HG03571 (cell line): Measurements from ENCODE around the gene SLC35E1.

Experiments used
- ATAC-seq: cut with Tn5 transposase; IDR thresholded peaks from one replicate; pipeline ENCODE4 v1.9.1; 2021; ENCODE audit not compliant: unreplicated experiment

SLC35E1 gene

DNA sequence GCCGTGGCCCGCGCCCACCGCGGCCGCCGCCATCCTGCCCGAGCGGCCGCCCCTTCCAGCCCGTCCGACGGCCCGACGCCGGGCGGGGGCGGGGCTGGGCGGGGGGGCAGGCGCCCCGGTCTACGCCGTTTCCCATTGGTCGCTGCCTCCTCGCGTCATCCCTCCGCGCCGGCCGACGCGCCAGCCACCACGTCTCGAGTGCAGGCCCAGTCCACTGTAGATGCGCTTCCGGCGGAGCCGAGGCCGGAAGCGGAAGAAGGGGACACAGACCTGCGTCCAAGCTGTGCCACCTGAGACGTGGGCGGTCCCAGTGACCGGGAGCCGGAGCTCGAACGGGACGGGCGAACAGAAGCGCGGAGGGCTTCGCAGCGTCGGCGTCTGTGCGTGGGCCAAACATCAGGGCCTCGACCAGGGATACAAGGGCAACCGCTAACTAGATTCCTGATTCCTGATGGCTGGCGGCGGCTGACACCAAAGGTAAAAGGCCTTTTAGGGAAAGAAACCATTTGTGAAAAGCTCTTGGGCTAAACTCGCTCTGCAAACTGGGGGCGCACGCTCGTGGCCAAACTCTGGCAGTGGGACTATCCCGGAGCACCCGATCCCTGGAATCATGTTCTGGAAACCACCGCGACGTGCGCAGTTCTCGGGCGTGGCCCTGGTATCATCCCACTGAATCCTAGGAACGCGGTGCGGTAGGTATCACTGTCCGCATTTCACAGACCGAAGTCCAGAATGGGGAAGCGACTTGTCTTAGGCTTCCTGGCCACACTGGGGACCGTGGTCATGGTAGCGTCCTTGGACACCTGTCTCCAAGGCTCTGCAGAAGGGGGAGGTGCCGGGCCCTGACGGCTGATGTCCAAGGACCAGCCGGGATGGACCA, at the start of gene SLC35E1:
Gene SLC35E1 (minus strand): TSS at position 84 of the 880 bp plus-strand sequence. CDS start 51 bp downstream, at position 33.
- peak; percentile 64 for ATAC-seq

DNA sequence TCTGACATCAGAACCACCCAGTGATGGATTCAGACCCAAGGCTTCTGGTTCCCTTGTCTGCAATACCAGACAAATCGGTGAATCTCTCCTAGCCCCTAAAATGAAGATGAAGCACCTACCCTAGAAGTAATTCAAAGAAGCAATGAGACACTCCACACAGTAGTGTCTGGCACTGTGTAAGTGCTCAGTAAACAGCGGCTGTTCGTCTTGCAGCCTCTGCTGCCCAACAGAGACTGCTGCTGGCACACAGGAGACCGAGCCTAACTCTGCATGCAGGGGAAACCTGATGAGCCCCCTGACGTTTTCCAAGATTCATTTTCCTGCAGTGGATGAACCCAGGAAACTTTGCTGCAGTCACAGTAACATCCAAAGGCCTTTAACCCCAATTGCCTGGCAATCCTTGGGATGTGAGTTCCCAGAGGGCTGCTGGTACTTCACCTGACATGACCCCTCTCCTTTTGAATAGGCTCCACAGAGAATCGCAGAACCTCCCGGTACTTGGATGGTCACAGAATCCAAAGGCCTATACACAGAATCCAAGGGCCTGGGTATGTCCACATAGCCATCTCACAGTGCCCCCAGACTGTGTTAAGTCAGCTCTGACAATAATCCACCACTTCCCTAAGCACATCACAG, 49.1 kb upstream of the SLC35E1 start:
- no peak for ATAC-seq

DNA sequence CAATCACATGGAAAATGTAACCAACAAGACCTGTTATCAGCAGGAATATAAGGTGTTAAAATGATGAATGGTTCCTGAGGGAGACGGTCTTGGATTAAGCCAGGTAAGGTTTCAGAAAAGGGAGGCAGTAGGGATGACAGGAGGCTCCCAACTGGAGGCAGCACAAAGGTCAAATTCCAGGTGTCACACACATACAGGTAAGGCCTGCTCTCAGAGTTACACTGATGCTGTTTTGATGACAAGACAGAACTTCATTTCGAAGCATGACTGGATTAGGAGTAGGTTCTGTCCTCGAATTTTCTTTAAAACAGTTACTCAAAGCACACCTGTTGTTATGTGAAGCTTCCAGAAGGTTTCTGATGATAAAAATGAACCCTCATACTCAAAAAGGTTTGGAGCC, 48.4 kb upstream of the SLC35E1 start:
- ATAC-seq: no peak

DNA sequence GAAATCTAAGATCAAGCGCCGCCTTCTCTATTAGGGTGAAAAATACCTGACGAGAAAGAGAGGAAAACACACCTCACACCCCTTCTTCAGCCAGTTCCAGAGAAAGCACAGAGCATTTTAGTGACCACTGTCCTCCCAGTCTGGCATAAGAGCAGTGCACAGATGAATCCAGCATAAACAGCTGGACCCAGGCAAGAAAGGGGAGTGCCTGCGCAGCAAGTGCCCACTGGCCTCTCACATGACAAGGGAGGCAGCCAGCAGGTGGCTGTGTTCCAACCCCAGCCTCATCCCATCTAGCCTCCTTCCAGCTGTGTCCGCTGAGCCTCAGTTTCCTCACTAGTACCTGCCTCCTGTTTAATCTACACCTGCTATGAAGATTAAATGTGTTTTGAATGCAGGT, 47.8 kb upstream of the SLC35E1 start:
- ATAC-seq: no peak

DNA sequence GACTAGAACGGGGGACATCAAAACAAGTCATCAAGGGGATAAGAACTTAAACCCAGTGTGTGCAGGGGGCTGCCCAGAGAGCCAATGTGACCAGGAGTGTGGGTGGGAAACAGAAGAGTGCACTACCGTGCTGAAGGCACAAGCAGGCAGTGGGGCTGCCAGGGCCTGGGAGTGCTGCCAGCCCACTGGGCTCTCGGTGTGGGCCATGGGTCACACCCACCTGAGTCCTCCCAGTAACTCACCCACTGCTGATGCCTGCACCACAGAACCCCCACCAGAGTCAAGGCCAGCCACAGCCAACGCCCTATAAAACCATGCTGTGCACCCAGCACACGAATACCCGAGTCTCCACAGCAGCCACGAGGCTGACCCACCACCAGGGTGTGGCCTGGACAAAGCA, 47.2 kb upstream of the SLC35E1 start:
- no peak for ATAC-seq

DNA sequence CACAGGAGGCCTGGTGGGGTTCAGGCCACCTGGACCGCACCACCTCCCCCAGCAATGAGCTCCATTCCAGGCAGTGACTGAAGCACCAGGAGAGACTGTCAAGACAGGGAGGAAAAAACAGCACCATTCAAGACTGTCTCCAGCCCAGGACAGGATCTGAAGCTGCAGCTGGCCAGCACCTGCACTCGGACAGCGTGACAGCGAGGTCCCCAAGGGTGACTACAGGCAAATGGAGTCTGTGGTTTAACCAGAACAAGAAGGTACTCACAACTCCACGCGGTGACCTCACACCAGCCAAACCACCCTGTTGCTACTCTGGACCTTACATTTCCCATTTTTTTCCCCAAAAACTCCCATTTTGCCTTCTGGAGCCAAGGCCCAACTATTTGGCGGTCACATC, 46.0 kb upstream of the SLC35E1 start:
- ATAC-seq: no peak

DNA sequence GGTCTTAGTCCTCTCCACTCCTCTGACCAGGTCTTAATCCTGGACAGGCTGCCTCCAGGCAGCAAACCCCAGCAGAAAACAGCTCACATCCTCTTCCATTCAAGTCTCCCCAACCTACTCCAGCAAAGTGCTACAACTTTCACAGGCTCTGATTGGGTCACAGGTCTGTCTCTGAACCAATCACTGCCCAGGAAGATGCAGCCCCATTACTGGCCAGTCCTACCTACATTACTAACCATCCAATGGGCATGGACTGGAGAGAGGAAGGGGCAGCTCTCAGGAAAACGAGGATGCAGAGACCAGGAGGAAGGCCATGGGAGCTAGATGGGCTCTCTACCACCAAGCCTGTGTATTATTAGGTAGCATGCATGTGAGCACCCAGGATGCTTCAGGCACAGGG, 43.6 kb upstream of the SLC35E1 start:
- no peak for ATAC-seq

DNA sequence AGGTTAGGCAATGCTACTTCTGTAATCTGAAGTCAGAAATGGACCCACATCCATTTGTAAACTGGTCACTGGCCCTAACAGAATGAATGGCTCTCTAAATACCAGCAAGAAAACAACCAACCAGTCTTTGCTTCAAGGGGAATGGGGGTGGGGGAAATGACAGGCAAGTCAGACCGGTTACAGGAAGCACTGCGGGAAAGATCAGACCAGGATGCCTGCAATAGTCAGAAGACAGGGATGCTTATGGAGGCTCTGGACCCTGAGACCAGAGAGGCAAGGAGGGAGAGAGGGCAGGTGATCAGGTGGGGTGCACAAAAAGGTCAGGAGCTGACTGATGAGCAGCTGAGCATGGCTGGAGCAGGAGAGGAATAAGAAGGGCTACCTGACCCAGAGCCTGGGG, 42.7 kb upstream of the SLC35E1 start:
- no peak for ATAC-seq

DNA sequence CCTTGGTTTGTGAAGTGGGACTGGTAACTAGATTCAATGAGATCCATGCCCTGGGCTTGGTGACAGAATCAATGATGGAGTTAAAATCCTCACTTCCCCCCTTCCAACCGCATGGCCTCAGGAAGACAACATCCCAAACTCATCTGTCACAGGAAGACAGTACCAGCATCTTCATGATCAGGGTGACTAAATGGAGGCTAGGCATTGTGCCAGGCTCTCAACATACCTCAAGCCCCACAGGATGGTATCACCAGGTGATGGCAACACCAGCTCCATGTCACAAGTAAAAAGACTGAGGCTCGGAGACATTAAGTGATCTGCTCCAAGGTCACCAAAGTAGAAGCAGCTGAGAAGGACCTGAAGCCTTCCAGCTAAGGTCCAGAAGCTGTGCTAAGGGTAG, 41.6 kb upstream of the SLC35E1 start:
- ATAC-seq: no peak

DNA sequence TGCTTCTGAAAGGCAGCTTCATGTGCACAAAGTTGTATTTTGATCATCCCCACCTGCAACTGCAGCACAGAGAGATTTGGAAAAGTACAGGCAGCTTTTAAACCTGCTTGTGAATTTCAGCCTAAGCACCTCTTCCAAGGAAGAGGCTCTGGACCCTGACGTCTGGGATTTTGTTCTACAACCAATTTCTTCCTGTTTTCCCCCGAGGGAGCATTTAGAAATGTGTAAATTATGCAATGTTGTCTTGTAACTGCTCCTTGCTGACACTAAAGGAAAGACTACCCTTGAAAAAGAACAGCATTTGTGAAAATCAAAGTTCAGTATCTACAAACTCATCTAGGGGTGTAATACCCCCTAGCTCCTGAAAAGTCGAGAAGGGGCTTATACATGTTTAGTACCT, 40.4 kb upstream of the SLC35E1 start:
- ATAC-seq: no peak

DNA sequence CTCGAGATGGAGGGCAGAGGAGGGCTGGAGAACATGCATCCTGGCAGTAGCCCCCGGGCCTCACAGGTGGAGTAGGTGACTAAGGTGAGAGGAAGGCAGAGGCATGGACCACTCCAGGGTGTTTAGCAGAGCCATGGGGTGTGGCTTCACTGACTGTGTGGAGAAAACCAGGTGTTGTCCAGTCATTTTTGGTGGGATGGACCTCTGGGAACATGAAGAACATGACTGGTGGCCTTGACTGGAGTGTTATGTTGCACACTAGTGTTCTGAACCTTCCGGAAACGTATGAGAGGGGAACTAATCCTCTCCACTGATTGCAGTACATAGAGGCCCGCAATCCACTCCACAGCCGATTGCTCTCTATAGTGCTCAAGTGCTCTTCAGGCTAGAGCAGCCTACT, 38.9 kb upstream of the SLC35E1 start:
- ATAC-seq: no peak

DNA sequence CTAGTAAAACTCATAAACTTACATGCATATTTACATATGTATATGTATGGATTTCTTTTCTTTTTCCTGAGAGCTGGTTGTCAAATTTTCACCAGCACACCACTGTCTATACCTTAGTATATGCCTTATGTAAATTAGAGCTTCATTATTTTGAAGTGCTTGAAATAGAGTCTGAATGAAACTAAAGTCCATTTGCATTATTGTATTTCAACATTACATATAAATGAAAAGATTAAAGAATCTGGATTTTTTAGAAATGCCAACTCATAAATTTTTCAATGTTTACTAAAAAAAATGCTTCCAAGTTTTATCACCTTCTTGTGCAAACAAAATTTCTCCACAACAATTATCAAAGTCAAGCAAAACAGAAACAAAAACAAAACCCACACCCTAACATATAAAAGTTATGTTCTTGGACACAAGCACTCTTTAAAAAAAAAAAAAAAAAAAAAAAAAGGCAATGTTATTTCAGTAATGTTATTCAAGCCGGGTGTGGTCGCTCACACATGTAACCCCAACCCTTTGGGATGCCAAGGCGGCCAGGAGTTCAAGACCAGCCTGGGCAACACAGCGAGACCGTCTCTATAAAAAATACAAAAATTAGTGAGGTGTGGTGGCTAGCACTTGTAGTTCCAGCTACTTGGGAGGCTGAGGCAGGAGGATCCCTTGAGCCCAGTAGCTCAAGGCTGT, 37.4 kb upstream of the SLC35E1 start:
- no peak for ATAC-seq

DNA sequence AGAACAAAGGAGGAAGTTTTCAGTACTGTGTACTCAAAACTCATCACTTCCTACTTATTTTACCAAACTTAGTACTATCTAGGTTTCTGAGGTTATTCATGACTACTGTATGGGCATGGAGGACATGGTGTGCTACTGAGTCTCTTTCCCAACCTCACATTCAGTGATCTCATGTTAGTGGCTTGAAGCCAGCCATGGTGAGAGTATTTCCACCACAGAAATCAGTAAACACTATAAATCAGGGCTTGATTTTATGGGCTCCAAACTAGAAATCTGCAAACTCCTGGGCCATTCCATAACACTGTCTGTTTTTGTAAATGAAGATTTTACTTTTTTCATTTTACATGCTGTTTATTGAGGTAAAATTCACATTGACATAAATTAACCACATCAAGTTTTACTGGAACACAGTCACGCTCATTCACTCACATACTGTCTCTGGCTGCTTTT, 36.1 kb upstream of the SLC35E1 start:
- ATAC-seq: no peak

DNA sequence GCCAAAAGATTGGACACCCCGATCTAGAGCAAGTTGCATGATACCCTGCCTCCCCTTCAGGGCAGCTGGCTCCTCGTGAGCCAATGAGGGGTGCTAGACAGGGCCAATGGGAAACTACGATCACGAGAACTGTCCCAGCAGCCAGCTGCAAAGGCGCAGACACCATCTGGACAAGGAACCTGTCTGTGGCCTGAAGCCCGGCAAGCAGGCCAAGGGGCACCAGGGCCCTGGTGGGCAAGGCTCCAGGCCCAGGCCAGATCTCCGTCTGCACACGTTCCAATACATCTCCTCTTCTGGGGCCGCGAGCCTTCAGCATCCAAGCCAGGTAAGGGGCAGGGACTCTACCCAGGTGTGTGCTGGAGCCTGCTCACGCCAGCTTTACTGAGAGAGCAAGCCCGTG, 35.6 kb upstream of the SLC35E1 start:
- no peak for ATAC-seq

DNA sequence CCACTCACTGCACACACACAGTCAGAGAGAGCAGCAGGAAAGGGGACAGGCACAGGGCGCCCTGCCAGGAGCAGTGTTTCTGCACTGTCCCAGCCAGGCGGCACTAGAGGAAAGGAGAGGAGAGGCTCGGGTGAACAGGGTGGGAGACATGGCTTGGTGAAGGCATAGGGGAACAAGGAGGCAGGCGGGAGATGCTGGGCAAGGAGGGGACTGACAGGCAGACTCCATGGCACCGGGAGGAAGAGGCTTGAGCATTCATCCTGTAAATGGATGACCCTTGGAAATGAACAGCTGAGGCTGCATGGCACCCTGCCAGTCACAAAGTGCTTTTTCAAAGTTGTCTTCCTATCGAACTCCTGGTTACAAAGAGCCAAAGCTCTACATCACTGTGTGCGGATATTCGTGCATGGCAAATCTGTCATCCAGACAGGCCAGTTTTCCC, 33.4 kb upstream of the SLC35E1 start:
- no peak for ATAC-seq

DNA sequence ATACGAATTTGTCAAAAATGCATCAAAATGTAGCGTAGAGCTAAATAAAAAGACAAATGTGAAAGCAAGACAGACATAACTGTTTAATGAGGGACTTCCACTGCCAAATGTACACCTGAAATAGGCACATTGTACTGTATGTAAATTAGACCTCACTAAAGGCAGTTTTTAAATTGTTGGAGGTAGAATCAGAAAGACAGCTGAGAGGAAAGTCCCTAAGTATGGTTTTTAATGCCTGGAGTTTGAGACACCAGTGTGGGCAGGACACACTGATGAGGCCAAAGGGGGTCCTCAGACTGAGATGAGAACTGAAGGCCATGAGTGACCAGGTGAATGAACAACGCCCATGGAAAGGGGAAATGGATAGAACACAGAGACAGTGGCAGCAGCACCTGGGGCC, 32.9 kb upstream of the SLC35E1 start:
- no peak for ATAC-seq

DNA sequence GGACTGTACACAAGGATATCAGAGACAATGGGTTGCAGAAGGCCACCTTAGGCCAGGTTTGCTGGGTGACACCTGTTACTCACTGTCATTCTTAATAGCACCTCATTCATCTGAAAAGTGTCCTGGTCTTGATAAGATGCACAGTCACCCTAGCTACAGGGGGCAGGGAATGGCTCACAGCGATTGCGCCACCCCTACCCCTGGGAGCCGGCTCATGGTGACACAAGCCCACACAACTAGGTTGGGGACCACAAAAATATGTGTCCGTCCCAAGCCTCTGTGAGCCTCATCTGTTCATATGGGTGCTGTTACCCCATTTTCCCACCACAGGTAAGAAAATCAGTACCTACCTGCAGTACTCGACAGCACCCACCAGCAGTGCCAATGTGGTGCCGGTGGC, 32.4 kb upstream of the SLC35E1 start:
- no peak for ATAC-seq

DNA sequence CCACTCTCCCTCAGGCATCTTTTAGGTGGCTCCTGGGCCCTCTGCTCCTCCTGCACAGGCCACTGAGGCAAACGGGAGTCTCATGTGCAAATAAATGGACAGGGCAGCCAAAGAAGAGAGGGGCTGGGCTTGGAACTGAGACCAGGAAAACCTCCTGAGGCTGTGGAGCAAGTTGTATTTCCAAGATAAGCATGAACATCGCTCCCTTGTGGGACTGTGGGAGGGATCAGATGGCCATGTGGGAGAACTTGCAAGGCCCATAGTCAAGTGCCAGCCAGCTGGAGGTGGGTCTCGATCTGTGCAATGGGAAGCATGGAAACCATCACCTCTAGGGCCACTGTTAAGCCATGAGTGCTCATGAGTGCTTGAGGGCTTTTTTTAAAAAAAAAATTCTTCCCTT, 30.9 kb upstream of the SLC35E1 start:
- ATAC-seq: no peak

DNA sequence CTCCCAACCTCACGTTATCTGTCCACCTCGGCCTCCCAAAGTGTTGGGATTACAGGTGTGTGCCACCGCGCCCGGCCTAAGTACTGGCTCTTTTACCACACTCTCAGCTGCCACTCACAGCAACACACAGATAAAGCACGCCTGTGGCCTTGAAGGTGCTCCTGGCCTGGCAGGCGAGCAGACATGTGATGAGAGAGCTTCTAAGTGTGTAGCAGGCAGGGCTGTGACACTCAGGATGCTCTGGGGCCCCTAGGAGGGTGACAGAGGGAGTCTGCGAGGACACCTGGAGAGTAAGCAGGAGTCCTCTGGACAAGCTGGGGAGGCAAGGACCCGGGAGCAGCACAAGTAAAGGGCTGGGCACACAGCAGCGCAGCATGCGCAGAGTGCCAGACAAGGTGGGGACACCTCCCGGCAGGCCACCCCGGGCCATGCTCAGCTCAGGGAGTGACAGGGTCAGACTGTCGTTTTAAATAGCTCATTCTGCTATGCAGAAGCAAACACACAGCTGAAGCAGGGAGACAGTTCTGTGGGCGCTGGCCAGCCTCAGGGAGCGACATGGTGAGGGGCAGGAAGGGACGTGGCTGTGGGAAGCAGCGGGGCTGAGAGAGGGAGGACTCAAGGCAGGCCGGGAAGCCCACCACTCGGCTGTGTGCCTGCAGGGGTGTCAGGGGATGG, 29.3 kb upstream of the SLC35E1 start:
- no peak for ATAC-seq

DNA sequence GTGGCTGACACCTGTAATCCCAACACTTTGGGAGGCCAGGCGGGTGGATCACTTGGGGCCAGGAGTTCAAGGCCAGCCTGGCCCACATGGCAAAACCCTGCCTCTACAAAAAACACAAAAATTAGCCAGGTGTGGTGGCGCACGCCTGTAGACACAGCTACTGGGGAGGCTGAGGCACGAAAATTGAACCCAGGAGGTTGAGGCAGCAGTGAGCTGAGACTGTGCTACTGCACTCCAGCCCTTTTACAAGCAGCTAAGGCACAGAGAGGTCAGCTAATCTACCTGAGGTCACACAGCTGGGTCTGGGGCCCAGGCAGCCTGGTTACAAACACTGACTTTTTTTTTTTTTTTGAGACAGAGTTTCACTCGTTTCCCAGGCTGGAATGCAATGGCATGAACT, 28.6 kb upstream of the SLC35E1 start:
- no peak for ATAC-seq

DNA sequence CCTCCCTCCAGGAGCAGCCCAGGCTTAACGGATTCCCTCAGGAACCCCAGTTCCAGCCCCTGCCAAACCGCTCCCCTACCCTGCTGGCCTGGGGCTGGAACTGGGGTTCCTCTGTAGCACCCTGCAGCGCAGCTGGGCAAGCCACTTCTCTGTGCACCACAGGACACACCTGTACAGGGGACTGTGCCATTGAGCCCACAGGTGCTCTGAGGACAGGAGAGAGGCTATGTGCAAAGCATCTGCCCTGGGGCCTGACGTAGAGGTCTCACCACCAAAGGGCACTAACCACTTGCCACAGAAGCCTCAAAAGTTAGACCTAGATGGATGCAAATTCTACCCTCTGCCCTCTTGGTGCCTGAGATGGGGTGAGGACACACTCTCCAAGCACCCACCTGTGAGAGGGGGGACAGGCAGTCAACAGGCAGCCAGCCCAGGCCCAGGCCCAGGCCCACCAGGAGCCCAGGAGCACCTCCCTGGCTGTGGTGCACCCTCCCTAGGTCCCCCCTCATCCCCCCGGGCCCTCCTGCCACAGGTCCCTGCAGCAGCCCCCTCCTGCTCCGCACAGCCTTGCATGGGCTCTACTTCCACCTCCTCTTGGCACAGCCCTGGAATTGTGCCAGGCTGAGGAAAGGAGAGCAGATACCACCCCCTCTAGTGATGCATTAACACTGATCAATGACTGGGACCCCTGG, 27.6 kb upstream of the SLC35E1 start:
- ATAC-seq: no peak
